Prostate gland (tissue), 2 donors: Measurements from ENCODE around the gene MXRA8. TPM values are rescaled to one million over a fixed set of nuclear protein-coding genes. Genes with fewer than 3 reads are reported as not detected.
A peak's percentile ranks its signal among the peaks of the same experiment; 100 is the strongest.

Experiments used
- DNase-seq: peaks from one replicate; pipeline ENCODE4 v3.0.0-alpha.2; 2019; ENCODE audit warnings: low spot score
- H3K27ac ChIP-seq, 2 donors: fragments of 200-600 bp; sonication (generic); 2 replicates each; pipeline ENCODE4 v1.5.1; 2017 to 2019
- H3K27me3 ChIP-seq: fragments of 200-600 bp; sonication (generic); replicated peaks from 2 replicates; pipeline ENCODE4 v1.5.1; 2019; ENCODE audit not compliant: insufficient read depth
- H3K36me3 ChIP-seq, 2 donors: fragments of 200-600 bp; sonication (generic); 1 replicate in 1 of 2; 2 replicates in 1 of 2; pipeline versions ENCODE4 v1.5.1 to v1.8.1; 2017 to 2019
- H3K4me1 ChIP-seq: fragments of 200-600 bp; sonication (generic); replicated peaks from 2 replicates; pipeline ENCODE4 v1.5.1; 2019
- H3K4me3 ChIP-seq, 2 donors: fragments of 200-600 bp; sonication (generic); 2 replicates each; pipeline ENCODE4 v1.5.1; 2017 to 2019
- H3K9me3 ChIP-seq: fragments of 200-600 bp; sonication (generic); 2 replicates; pipeline ENCODE4 v1.5.1; 2017
- CTCF ChIP-seq, 4 experiments: fragments of 200-600 bp in 2 of 4; fragments of 450-650 bp in 2 of 4; sonication (generic) in 2 of 4; IDR thresholded peaks; 1 replicate in 3 of 4; 2 replicates in 1 of 4; pipeline ENCODE4 v1.5.1; 2016 to 2019; ENCODE audit warnings: antibody characterized with exemption in 4 of 4, mild to moderate bottlenecking in 2 of 4, moderate library complexity in 2 of 4
- POLR2A ChIP-seq: fragments of 450-650 bp; IDR thresholded peaks from one replicate; pipeline ENCODE4 v1.6.1; 2016; ENCODE audit warnings: antibody characterized with exemption, mild to moderate bottlenecking
- POLR2AphosphoS5 ChIP-seq: sonication (generic); formaldehyde crosslinking; IDR thresholded peaks from one replicate; pipeline ENCODE4 v1.6.1; 2017; ENCODE audit warnings: antibody characterized with exemption
- WGBS: methylation state at CpG from one replicate; pipeline ENCODE4 v1.1.5; 2018; 5-methylcytosine and 5-hydroxymethylcytosine counted together
- intact Hi-C: fragments of 100-400 bp; cut with DNase I; formaldehyde crosslinking; loops from one replicate; pipeline ENCODE4 v1.14.2; 2022
- total RNA-seq, 2 donors: library from RNA; depleted of rRNA; stranded (reverse); fragments of >200 nt; gene quantifications; one replicate each; pipeline ENCODE4 v1.1.0, GENCODE V29; 2016

Gene MXRA8
- total RNA-seq, 2 donors from 2014 or later, result 39.0 to 152 TPM

DNA sequence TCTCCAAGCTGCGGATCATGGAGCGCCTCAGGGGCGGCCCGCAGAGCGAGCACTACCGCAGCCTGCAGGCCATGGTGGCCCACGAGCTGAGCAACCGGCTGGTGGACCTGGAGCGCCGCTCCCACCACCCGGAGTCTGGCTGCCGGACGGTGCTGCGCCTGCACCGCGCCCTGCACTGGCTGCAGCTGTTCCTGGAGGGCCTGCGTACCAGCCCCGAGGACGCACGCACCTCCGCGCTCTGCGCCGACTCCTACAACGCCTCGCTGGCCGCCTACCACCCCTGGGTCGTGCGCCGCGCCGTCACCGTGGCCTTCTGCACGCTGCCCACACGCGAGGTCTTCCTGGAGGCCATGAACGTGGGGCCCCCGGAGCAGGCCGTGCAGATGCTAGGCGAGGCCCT, 31.1 kb downstream of the MXRA8 start:
- H3K27me3 ChIP-seq, result no peaks in the 10 kb centered on the region
- H3K36me3 ChIP-seq, result no peaks in the 10 kb centered on the region
- DNase-seq, result no peak
- intact Hi-C loops, result no loop called here
- no peak overlapping the region for H3K27ac ChIP-seq
- WGBS, result 92% methylated on average over 37 of the region's 40 CpGs
- peaks cover 14% of the 10 kb centered on the region for H3K4me1 ChIP-seq
- H3K9me3 ChIP-seq, result no peaks in the 10 kb centered on the region
- TF ChIP-seq POLR2A, result no peak
- TF ChIP-seq POLR2AphosphoS5, result no peak
- no peak overlapping the region for H3K4me3 ChIP-seq

GRCh38 chr1:1326075-1326605, 32.2 kb downstream of the MXRA8 start:
- WGBS, result 70% methylated on average over 8 of the region's 8 CpGs
- H3K36me3 ChIP-seq, result no peaks in the 10 kb centered on the region
- TF ChIP-seq POLR2AphosphoS5 (no peak), POLR2A (no peak)
- H3K4me3 ChIP-seq, result peak overlapping the region in 1 of 2 donors; percentile 84
- no peaks in the 10 kb centered on the region for H3K9me3 ChIP-seq
- DNase-seq, result no peak
- no peaks in the 10 kb centered on the region for H3K27me3 ChIP-seq
- peak overlapping the region in 1 of 2 donors; percentile 87 for H3K27ac ChIP-seq
- H3K4me1 ChIP-seq, result peaks cover 13% of the 10 kb centered on the region
- intact Hi-C loops, result no loop called here

DNA sequence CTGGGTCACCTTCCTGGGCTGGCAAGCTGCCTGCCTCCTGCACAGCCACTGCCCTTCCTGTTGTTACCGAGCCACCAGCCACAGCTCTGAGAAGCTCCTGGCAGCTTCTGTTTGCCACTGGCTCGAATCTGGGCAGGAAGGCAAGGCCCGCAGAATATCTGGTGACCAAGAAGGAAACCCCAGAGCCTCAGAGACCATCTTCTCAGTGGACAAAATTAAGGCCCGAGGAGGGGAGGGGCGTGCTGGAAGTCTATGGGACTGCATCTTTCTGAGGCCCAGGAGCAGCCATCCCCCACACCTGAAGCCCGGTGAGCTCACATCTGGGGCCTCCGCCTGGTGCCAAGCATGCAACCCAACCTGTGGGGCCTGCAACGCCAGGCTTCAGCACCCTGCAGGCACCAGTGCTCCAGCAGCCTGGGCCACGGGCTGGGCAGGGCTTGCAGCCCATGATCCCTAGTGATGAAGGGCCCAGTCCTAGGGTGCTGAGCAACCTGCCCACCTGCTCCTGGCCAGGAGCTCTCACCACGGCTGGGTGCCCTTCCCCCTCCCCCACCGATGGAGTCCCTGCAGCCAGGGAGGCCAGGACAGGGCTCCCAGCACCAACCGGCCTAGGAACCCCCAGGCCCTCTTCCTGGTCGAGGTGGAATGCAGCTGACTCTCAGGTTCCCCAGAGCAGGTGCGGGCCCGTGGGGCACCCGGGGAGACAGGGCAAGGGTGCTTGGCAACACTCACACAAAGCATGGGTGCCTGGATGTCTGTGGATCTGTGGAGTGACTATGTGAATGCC, 32.9 kb downstream of the MXRA8 start:
- no peaks in the 10 kb centered on the region for H3K36me3 ChIP-seq
- no peak for TF ChIP-seq CTCF (IDR thresholded peaks at IDR 0.05)
- TF ChIP-seq POLR2AphosphoS5, result no peak
- TF ChIP-seq POLR2A, result no peak
- peak overlapping the region; percentile 74 to 87 for H3K27ac ChIP-seq
- peaks cover 9% of the 10 kb centered on the region for H3K4me1 ChIP-seq
- peak overlapping the region; percentile 84 to 99 for H3K4me3 ChIP-seq
- 39% methylated on average over 16 of the region's 16 CpGs for WGBS
- no peak for DNase-seq
- intact Hi-C loops, result no loop called here
- no peaks in the 10 kb centered on the region for H3K9me3 ChIP-seq
- H3K27me3 ChIP-seq, result no peaks in the 10 kb centered on the region

DNA sequence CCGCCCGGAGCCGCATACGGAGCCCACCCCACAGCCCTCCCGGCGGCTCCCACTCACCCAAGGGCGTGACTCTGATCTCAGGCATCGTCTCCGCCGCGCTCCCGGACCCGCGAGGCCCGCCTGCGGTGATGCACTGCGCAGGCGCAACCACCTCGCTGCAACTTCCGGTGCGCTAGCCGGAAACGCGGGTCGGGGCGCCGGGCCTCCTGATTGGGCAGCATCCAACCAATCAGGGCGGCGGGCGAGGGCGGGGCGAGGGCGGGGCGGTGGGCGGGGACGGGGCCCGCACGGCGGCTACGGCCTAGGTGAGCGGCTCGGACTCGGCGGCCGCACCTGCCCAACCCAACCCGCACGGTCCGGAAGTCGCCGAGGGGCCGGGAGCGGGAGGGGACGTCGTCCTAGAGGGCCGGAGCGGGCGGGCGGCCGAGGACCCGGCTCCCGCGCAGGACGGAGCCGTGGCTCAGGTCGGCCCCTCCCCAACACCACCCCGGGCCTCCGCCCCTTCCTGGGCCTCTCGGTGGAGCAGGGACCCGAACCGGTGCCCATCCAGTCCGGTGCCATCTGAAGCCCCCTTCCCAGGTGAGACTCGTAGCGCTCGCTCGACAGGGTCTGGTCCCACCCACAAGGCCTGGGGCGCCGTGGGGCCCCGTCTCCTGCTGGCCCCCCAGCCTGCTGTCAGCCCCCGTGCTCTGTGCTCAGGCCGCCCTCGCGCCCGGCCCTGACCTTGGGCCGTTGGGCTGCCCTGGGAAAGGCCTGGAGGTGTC, 33.6 kb downstream of the MXRA8 start, which contains the start of the genes CPTP and INTS11:
Gene CPTP (plus strand): TSS at position 279 of the 764 bp plus-strand sequence. CDS start 2,109 bp downstream, outside the sequence.
Gene INTS11 (minus strand): TSS at position 137 of the 764 bp plus-strand sequence. CDS start 52 bp downstream, at position 85.
- H3K4me1 ChIP-seq, result peaks cover 9% of the 10 kb centered on the region
- no peaks in the 10 kb centered on the region for H3K9me3 ChIP-seq
- H3K27me3 ChIP-seq, result no peaks in the 10 kb centered on the region
- H3K4me3 ChIP-seq, result peak within 1 kb of the TSS; percentile 84 to 99
- peak; percentile 50 for TF ChIP-seq POLR2A
- TF ChIP-seq CTCF (IDR thresholded peaks at IDR 0.05), result peak in 2 of 4 experiments; percentile 9
- peak; percentile 94 for TF ChIP-seq POLR2AphosphoS5
- WGBS, result under 1% methylated on average over 58 of the region's 84 CpGs
- intact Hi-C loops, result no loop called here
- H3K27ac ChIP-seq, result peak within 1 kb of the TSS; percentile 74 to 87
- DNase-seq, result peak; percentile 90
- H3K36me3 ChIP-seq, result no peaks in the 10 kb centered on the region

DNA sequence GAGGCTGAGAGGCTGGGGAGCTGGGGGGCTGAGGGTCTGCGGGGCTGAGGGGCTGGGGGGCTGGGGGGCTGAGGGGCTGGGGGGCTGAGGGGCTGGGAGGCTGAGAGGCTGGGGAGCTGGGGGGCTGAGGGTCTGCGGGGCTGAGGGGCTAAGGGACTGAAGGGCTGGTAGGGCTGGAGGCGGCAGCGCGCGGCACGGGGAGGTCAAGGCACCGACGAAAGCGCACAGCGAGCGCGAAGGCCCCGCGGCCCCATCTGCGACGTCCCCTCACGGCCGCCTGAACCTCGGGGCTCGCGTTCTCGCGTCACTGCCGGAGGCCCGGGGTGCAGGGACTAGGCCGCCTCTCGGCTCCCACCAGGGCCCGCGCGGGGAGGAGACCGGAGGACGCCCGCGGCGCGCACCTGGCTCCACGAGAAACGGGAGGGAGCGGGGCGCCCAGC, 34.3 kb downstream of the MXRA8 start:
- Histone ChIP-seq H3K4me1 (peaks cover 9% of the 10 kb centered on the region), H3K4me3 (peak overlapping the region; percentile 84 to 99), H3K9me3 (no peaks in the 10 kb centered on the region), H3K27ac (peak overlapping the region; percentile 74 to 87), H3K27me3 (no peaks in the 10 kb centered on the region), H3K36me3 (peaks cover 0 to 1% of the 10 kb centered on the region in 2 donors)
- no peak for DNase-seq
- WGBS, result under 1% methylated on average over 39 of the region's 41 CpGs
- TF ChIP-seq POLR2A (no peak), POLR2AphosphoS5 (no peak), CTCF (IDR thresholded peaks at IDR 0.05) (no peak)
- intact Hi-C loops, result no loop called here
